Nephron progenitor cell (in vitro differentiated cells): ENCODE data around the gene CYP26B1.

Source experiments
- DNase-seq: peaks from one replicate; pipeline ENCODE4 v3.0.0; 2021
- H3K27ac Mint-ChIP-seq: 2 replicates; pipeline ENCODE4 v1.8.0; 2021; ENCODE audit warnings: mild to moderate bottlenecking, moderate library complexity, mixed read lengths
- H3K27me3 Mint-ChIP-seq: 2 replicates; pipeline ENCODE4 v1.8.0; 2021; ENCODE audit warnings: mild to moderate bottlenecking, low read depth, mixed read lengths; ENCODE audit not compliant: poor library complexity
- H3K36me3 Mint-ChIP-seq: 2 replicates; pipeline ENCODE4 v1.8.0; 2021; ENCODE audit warnings: low read depth, mixed read lengths
- H3K4me1 Mint-ChIP-seq: 2 replicates; pipeline ENCODE4 v1.8.0; 2021; ENCODE audit warnings: mixed read lengths
- H3K4me3 Mint-ChIP-seq: 2 replicates; pipeline ENCODE4 v1.8.0; 2021; ENCODE audit warnings: mild to moderate bottlenecking, moderate library complexity, mixed read lengths
- H3K9me3 Mint-ChIP-seq: 2 replicates; pipeline ENCODE4 v1.8.0; 2021; ENCODE audit warnings: mild to moderate bottlenecking, moderate library complexity, mixed read lengths
- CTCF ChIP-seq: fragments of 200-600 bp; sonication (generic); IDR thresholded peaks from 2 replicates; pipeline ENCODE4 v1.5.0; 2021; ENCODE audit warnings: antibody characterized with exemption

CYP26B1 gene

GRCh38 chr2:72139471-72139873 is 8.2 kb downstream of the CYP26B1 start:
- H3K27me3 Mint-ChIP-seq: peaks cover 68% of the 10 kb centered on the region
- TF ChIP-seq CTCF: no peak
- H3K4me3 Mint-ChIP-seq: no peak overlapping the region
- no peaks in the 10 kb centered on the region for H3K36me3 Mint-ChIP-seq
- no peaks in the 10 kb centered on the region for H3K9me3 Mint-ChIP-seq
- DNase-seq: no peak
- H3K4me1 Mint-ChIP-seq: peaks cover 35% of the 10 kb centered on the region
- no peak overlapping the region for H3K27ac Mint-ChIP-seq

GRCh38 chr2:72138921-72139381 is 8.7 kb downstream of the CYP26B1 start:
- Mint-ChIP-seq H3K4me1 (peaks cover 32% of the 10 kb centered on the region), H3K4me3 (no peak overlapping the region), H3K36me3 (no peaks in the 10 kb centered on the region), H3K27ac (no peak overlapping the region), H3K27me3 (peaks cover 63% of the 10 kb centered on the region), H3K9me3 (no peaks in the 10 kb centered on the region)
- no peak for TF ChIP-seq CTCF
- DNase-seq: no peak

GRCh38 chr2:72138011-72138881 is 9.4 kb downstream of the CYP26B1 start:
- H3K4me1 Mint-ChIP-seq: peaks cover 26% of the 10 kb centered on the region
- no peak overlapping the region for H3K27ac Mint-ChIP-seq
- no peaks in the 10 kb centered on the region for H3K36me3 Mint-ChIP-seq
- no peak for TF ChIP-seq CTCF
- no peak overlapping the region for H3K4me3 Mint-ChIP-seq
- DNase-seq: no peak
- peaks cover 59% of the 10 kb centered on the region for H3K27me3 Mint-ChIP-seq
- H3K9me3 Mint-ChIP-seq: no peaks in the 10 kb centered on the region

GRCh38 chr2:72137498-72138010 is 10.1 kb downstream of the CYP26B1 start:
- DNase-seq: peak; percentile 89
- Mint-ChIP-seq H3K27ac (no peak overlapping the region), H3K4me1 (peaks cover 23% of the 10 kb centered on the region)

DNA sequence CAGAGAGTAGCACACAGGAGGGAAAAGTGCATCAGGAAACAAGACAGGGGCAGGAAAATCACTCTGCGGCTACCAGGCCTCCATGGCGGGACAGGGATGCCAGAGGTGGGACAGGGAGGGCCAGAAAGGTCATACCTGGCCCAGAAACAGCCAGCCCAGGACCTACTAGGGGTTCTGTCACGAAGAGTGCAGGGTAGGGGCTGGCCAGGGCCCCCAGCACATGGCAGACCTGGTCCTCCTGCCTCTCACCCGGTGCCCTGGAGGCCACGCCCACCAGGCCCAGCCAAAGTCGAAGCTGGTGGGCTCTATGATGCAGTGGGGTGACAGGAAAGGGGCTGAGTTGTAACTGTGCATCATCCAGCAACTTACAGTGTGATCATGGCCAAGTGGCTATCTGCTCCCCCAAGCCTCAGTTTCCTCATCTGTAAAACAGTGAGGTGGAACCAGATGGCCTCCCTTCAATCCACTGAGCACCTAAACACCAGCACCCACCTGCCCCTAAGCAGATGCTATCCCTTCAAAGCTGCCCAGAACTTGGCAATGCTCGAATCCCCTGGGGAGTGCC is 10.6 kb downstream of the CYP26B1 start:
- H3K27ac Mint-ChIP-seq: no peak overlapping the region
- H3K4me3 Mint-ChIP-seq: no peak overlapping the region
- H3K4me1 Mint-ChIP-seq: peaks cover 18% of the 10 kb centered on the region
- TF ChIP-seq CTCF: no peak
- no peaks in the 10 kb centered on the region for H3K9me3 Mint-ChIP-seq
- DNase-seq: no peak
- peaks cover 48% of the 10 kb centered on the region for H3K27me3 Mint-ChIP-seq
- H3K36me3 Mint-ChIP-seq: no peaks in the 10 kb centered on the region

More at GRCh38 chr2:72137498-72138010, 10.1 kb downstream of the CYP26B1 start:
- Mint-ChIP-seq H3K27me3 (peaks cover 53% of the 10 kb centered on the region), H3K36me3 (no peaks in the 10 kb centered on the region), H3K4me3 (no peak overlapping the region), H3K9me3 (no peaks in the 10 kb centered on the region)
- peak; percentile 96 for TF ChIP-seq CTCF
